Transverse colon (tissue), 4 donors: ENCODE measurements around the gene NFE2. TPM values are rescaled to one million over a fixed set of nuclear protein-coding genes. Genes with fewer than 3 reads are reported as not detected.
"Not testable (repeated sequence)": the region's sequence is repeated elsewhere in the genome, so short reads cannot be mapped to it uniquely, and the experiment has no call there.

Source experiments
- DNase-seq: peaks from one replicate; pipeline ENCODE4 v3.0.0-alpha.2; 2019
- H3K27ac ChIP-seq, 4 donors: fragments of 200-600 bp; sonication (generic); 2 replicates each; pipeline ENCODE4 v1.5.1; 2016 to 2018; ENCODE audit warnings: inconsistent platforms in 4 of 4
- H3K27me3 ChIP-seq: fragments of 200-600 bp; sonication (generic); 2 replicates; pipeline ENCODE4 v1.5.1; 2017; ENCODE audit warnings: inconsistent platforms
- H3K36me3 ChIP-seq, 4 donors: fragments of 200-600 bp; sonication (generic); 2 replicates each; pipeline ENCODE4 v1.5.1; 2017 to 2019; ENCODE audit warnings: inconsistent platforms in 4 of 4
- H3K4me1 ChIP-seq, 4 donors: fragments of 200-600 bp; sonication (generic); 2 replicates each; pipeline ENCODE4 v1.5.1; 2017 to 2020; ENCODE audit warnings: inconsistent platforms in 4 of 4
- H3K4me3 ChIP-seq, 4 donors: fragments of 200-600 bp; sonication (generic); 1 replicate in 1 of 4; 2 replicates in 3 of 4; pipeline versions ENCODE4 v1.5.1 to v1.6.1; 2017 to 2019; ENCODE audit warnings: inconsistent platforms in 4 of 4
- H3K9me3 ChIP-seq, 2 donors: fragments of 200-600 bp; sonication (generic); 2 replicates each; pipeline ENCODE4 v1.5.1; 2017 to 2019; ENCODE audit warnings: inconsistent platforms in 2 of 2
- EP300 ChIP-seq: sonication (generic); formaldehyde crosslinking; IDR thresholded peaks from one replicate; pipeline ENCODE4 v1.6.1; 2017; ENCODE audit warnings: antibody characterized with exemption, low read depth
- POLR2A ChIP-seq: fragments of 450-650 bp; IDR thresholded peaks from one replicate; pipeline ENCODE4 v1.6.1; 2016; ENCODE audit warnings: antibody characterized with exemption, mild to moderate bottlenecking, moderate library complexity
- POLR2AphosphoS5 ChIP-seq, 3 donors: sonication (generic); formaldehyde crosslinking; IDR thresholded peaks; one replicate each; pipeline ENCODE4 v1.6.1; 2016; ENCODE audit warnings: antibody characterized with exemption in 3 of 3
- WGBS, 2 donors: methylation state at CpG; one replicate each; pipeline ENCODE4 v1.1.5; 2018; ENCODE audit warnings: low coverage in 1 of 2; 5-methylcytosine and 5-hydroxymethylcytosine counted together
- in situ Hi-C, 4 donors: fragments of 200-750 bp; cut with MboI; loops; one replicate each; pipeline versions ENCODE4 v1.15.0 to v1.15.1; 2017; ENCODE audit warnings: low sequenced_read_pairs in 3 of 4, low pct_ligation_motif_present in 1 of 4, low pct_unique_long_range_greater_than_20kb in 1 of 4
- intact Hi-C: fragments of 100-400 bp; cut with DNase I; formaldehyde crosslinking; loops from one replicate; pipeline ENCODE4 v1.15.1; 2023; ENCODE audit warnings: low total_unique reads
- total RNA-seq, 4 donors: library from RNA; depleted of rRNA; stranded (reverse); fragments of >200 nt; gene quantifications; one replicate each; pipeline ENCODE4 v1.1.0, GENCODE V29; 2016
- TF ChIP-seq, protein P1 (sequence below), 5 experiments: fragments of 200-600 bp in 3 of 5; fragments of 450-650 bp in 2 of 5; sonication (generic) in 3 of 5; IDR thresholded peaks; 1 replicate in 2 of 5; 2 replicates in 3 of 5; pipeline ENCODE4 v1.5.1; 2016 to 2017; ENCODE audit warnings: antibody characterized with exemption in 5 of 5, inconsistent platforms in 3 of 5, mild to moderate bottlenecking in 2 of 5, moderate library complexity in 1 of 5

NFE2 gene
- total RNA-seq, 4 donors from 2014 or later = not detected

DNA sequence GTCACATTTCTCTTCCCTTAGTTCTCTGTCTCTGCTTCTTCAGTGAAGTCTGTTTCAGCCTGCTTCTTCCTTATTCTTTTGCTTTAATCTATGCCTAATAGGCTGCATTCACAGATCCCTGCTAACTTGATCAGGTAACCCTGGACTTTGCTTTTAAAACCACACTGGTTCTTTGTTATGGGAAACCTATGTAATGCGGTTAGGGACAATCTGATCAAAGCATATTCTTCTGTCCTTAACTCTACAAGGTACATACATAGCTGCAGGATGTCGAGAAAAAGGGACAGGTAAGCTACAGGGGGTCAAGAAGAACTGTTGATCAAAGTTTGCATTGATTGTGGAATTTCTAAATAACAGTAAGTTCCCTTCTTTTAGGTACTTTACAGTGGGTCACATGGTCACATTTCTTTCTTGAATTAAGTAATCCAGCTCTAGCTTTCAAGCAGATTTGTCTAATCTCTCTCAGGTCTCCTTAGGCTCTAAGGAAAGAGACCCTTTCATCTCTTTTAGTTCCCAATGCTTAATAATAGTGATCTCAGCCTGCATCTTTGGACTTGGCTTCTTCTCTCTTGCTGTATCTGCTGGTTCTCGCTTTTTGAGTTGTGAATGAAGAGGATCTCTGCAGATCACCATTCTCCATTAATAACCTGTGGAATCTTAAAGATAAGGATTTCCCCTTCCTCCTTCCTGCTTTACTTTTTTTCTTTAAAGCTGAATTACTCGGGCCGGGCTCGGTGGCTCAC, 28.0 kb upstream of the NFE2 start:
- WGBS, 2 donors = 74 to 79% methylated on average over 6 of the region's 6 CpGs
- Histone ChIP-seq H3K27me3 (no peaks in the 10 kb centered on the region), H3K9me3 (no peaks in the 10 kb centered on the region), H3K36me3 (no peaks in the 10 kb centered on the region), H3K4me3 (no peak overlapping the region), H3K27ac (no peak overlapping the region), H3K4me1 (peaks cover 9 to 68% (median 41%) of the 10 kb centered on the region in 4 donors)
- TF ChIP-seq POLR2A = no peak
- TF ChIP-seq POLR2AphosphoS5 (IDR thresholded peaks at IDR 0.05) = no peak
- no peak for TF ChIP-seq EP300
- TF ChIP-seq, protein P1, sequence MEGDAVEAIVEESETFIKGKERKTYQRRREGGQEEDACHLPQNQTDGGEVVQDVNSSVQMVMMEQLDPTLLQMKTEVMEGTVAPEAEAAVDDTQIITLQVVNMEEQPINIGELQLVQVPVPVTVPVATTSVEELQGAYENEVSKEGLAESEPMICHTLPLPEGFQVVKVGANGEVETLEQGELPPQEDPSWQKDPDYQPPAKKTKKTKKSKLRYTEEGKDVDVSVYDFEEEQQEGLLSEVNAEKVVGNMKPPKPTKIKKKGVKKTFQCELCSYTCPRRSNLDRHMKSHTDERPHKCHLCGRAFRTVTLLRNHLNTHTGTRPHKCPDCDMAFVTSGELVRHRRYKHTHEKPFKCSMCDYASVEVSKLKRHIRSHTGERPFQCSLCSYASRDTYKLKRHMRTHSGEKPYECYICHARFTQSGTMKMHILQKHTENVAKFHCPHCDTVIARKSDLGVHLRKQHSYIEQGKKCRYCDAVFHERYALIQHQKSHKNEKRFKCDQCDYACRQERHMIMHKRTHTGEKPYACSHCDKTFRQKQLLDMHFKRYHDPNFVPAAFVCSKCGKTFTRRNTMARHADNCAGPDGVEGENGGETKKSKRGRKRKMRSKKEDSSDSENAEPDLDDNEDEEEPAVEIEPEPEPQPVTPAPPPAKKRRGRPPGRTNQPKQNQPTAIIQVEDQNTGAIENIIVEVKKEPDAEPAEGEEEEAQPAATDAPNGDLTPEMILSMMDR (IDR thresholded peaks at IDR 0.05) = no peak
- DNase-seq = no peak
- in situ Hi-C loops = no loop called here
- intact Hi-C loops = no loop called here

DNA sequence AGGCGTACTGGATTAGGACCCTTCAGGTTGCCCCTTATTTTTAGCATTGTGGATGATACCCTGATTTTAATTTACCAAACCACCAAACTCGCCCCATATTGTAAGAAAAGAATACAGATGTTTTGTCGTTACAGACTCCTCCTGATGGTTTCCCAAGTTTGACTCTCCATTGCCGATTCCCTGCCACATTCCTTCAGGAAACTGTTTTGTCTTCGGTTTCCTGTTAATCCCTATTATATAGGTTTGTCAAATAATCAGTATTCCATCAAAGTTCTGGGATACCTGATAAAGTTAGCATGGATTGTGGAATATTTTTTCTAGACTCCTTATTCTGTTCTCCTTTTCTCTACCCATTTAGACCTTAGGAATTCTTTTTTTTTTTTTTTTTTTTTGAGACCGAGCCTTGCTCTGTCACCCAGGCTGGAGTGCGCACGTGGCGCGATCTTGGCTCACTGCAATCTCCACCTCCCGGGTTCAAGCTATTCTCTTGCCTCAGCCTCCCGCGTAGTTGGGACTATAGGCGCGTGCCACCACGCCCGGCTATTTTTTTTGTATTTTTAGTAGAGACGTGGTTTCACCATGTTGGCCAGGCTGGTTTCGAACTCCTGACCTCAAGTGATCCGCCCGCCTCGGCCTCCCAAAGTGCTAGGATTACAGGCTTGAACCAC, 24.8 kb upstream of the NFE2 start:
- DNase-seq, H3K9me3 ChIP-seq, in situ Hi-C loops, intact Hi-C loops, H3K36me3 ChIP-seq, H3K27me3 ChIP-seq: not testable (repeated sequence)
- TF ChIP-seq, protein P1 (IDR thresholded peaks at IDR 0.05) = peak in 1 of 5 experiments; percentile 11
- peak overlapping the region; percentile 65 to 87 (median 80) for H3K4me3 ChIP-seq
- WGBS, 2 donors = 54 to 68% methylated on average over 12 to 22 of the region's 22 CpGs
- H3K4me1 ChIP-seq = peaks cover 5 to 58% (median 38%) of the 10 kb centered on the region in 4 donors
- H3K27ac ChIP-seq = peak overlapping the region; percentile 91 to 93 (median 92)

DNA sequence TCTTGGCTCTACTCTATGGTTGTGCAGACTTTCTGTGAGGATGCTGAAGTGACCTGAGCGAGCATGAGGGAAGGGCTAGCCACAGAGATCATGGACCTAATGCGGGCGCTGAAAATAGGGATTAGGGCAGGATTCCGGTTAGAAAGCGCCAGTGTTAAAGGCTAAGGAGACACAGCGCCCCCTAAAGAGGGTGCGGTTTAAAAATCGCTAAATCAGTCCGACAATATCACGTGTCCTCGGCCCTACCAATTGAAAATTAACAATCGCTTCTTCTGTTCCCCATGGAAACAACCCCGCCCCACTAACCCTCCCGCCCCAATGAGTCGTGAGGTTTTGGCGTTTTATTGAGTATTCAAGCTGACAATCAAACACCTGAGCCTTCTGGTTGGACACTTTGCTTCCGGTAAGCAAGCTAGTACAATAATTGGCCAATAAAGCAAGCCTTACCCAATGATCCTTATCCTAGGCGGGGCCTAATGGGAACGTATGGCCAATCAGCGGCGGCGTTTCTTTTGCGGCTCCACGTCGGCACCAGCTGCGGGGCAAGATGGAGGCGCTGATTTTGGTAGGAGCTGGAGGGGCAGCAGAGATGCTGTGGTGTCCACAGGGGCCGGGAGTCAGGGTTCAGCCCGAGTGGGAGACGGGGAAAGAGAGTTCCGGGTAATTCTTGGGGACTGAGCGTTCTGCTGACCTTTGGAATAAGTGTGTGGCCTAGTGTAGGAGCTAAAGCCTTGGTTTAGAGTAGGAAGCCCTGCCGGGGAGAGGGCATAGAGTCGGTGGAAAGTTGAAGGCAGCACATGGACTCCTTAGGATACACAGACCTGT, 24.0 kb upstream of the NFE2 start, which contains the start of gene COPZ1:
Gene COPZ1 (plus strand): TSS at position 515 of the 825 bp plus-strand sequence. CDS start 33 bp downstream, at position 548.
- DNase-seq = peak; percentile 96
- in situ Hi-C loops = no loop called here
- Histone ChIP-seq H3K9me3 (no peaks in the 10 kb centered on the region), H3K27me3 (no peaks in the 10 kb centered on the region), H3K4me3 (peak within 1 kb of the TSS; percentile 65 to 87 (median 80)), H3K27ac (peak within 1 kb of the TSS; percentile 91 to 93 (median 92)), H3K4me1 (peaks cover 0 to 50% (median 31%) of the 10 kb centered on the region in 4 donors), H3K36me3 (no peaks in the 10 kb centered on the region)
- intact Hi-C loops = no loop called here
- TF ChIP-seq POLR2A = peak; percentile 82
- TF ChIP-seq EP300 = no peak
- TF ChIP-seq, protein P1 (IDR thresholded peaks at IDR 0.05) = peak; percentile 59 to 78 (median 76)
- TF ChIP-seq POLR2AphosphoS5 (IDR thresholded peaks at IDR 0.05) = peak; percentile 81 to 85 (median 81)
- WGBS, 2 donors = 0 to 1% methylated on average over 3 to 34 of the region's 34 CpGs

DNA sequence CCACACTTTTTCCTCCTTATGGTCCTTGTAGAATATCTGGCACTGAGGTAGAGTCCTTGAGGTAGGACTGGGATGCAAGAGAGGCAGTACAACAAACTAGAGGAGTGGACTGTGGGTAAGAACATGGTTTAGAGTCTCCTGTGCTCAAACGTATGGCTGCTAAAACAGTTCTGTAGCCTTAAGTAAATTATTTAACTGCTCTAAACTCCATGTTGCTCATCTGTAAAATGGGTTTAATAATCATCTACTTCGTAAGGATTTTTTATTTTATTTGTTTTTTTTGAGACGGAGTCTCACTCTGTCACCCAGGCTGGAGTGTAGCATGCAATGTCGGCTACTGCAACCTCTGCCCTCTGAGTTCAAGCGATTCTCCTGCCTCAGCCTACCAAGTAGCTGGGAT, 20.5 kb upstream of the NFE2 start:
- in situ Hi-C loops = no loop called here
- Histone ChIP-seq H3K9me3 (no peaks in the 10 kb centered on the region), H3K36me3 (no peaks in the 10 kb centered on the region), H3K27ac (no peak overlapping the region), H3K27me3 (no peaks in the 10 kb centered on the region), H3K4me1 (peaks cover 0 to 15% (median 15%) of the 10 kb centered on the region in 4 donors), H3K4me3 (no peak overlapping the region)
- intact Hi-C loops = no loop called here
- WGBS, 2 donors = 87 to 96% methylated on average over 3 to 5 of the region's 5 CpGs
- DNase-seq = no peak
- TF ChIP-seq POLR2AphosphoS5 (IDR thresholded peaks at IDR 0.05) (no peak), EP300 (no peak), POLR2A (no peak)
- TF ChIP-seq, protein P1 (IDR thresholded peaks at IDR 0.05) = no peak

DNA sequence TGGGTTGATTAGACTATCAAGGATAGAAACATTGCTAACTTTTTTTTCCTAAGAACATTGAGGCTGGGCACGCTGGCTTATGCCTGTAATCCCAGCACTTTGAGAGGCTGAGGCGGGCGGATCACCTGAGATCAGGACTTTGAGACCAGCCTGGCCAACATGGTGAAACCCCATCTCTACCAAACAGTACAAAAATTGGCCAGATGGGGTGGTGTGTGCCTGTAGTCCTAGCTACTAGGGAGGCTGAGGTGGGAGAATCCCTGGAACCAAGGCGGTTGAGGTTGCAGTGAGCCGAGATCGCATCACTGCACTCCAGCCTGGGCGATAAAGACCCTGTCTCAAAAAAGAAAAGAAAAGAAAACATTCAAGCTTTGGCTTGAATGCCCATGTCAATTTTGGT, 11.5 kb upstream of the NFE2 start:
- intact Hi-C loops, H3K27me3 ChIP-seq, DNase-seq, H3K4me1 ChIP-seq, H3K4me3 ChIP-seq, H3K36me3 ChIP-seq, H3K27ac ChIP-seq, in situ Hi-C loops, H3K9me3 ChIP-seq: not testable (repeated sequence)
- WGBS, 2 donors = 89 to 96% methylated on average over 4 to 7 of the region's 7 CpGs
